NCI-H1436 treated with DMSO at 0.1 percent for 48 hours (cell line): Measurements from ENCODE around the gene RNF222.
"Not testable (repeated sequence)": the region's sequence is repeated elsewhere in the genome, so short reads cannot be mapped to it uniquely, and the experiment has no call there.

Experiments used
- DNase-seq: peaks from one replicate; lab custom pipeline; 2025; lab: John Stamatoyannopoulos, UW

RNF222 gene

DNA sequence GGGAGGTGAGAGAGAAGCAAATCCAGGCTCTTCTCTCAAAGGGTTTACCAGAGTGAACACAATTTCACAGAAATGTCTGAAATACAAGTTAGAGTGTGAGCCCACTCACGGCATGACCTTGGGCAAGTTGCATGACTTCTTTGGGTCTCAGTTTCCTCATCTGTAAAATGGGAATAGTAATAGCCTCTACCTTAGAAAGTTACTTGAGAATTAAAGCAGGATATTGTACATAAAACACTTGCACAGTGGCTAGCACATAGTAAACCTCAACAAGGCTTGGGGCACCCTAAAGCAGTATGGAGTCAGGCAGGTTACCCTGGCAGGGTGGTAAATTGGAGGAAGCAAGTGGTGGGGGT lies 13.2 kb upstream of the RNF222 start:
- no peak for DNase-seq

DNA sequence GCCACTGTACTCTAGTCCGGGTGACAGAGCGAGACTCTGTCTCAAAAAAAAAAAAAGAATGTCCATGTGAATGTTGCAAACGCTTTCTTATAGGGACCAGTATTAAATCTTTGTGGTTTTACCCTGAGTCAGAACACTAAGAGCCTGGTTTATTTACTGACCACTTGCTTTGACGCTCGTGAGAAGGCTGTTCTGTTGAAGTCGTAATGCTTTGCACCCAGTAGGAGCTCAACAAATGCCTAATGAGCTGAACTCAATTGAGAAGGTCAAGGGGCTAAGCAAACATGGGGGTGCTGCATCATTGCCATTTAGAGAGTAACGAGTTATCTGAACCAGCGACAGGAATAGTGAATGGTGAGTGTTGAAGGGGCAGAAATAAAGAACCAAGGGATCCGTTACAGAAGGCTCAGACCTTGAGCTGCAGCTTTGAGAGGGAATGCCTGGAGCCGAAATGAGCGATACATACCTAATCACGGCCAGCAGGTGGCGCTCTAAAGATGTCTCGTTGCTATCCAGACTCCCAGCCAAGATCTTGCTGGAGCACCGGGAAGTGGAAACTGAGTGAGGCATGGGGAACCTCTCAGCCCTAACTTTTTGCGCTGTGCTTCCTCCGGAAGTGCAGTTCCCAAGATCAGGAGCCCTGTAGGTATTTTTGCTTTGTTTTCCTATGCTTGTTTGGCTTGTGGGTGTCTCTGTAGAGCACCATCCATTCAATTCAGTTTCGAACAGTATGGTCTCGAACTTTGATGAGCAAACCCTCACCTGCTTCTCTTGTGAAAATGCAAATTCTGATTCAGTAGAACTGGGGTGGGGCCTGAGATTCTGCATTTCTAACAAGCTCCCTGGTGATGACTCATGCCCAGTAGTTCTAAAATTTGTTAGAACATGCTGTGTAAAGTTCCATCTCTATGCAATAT lies 12.6 kb upstream of the RNF222 start:
- peak; percentile 13 for DNase-seq

DNA sequence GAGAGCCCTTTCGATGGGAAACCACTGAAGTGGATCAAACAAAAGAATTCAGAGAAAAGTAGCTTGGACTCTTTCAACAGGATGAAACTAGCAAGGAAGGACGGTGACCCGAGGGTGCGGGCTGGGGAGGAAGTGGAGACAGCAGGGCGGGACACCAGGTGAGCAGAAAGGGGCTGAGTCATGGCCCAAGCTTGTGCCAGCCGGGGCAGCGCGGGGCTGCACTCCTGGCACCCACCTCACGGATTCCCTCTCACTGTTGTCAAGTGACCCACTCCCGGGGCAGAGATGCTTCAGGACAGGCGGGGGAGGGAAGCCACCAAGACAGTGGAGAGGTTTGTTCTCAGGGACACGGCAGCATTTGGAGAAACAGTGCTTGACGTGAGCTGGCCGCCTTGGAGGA lies 10.7 kb upstream of the RNF222 start:
- DNase-seq: no peak

DNA sequence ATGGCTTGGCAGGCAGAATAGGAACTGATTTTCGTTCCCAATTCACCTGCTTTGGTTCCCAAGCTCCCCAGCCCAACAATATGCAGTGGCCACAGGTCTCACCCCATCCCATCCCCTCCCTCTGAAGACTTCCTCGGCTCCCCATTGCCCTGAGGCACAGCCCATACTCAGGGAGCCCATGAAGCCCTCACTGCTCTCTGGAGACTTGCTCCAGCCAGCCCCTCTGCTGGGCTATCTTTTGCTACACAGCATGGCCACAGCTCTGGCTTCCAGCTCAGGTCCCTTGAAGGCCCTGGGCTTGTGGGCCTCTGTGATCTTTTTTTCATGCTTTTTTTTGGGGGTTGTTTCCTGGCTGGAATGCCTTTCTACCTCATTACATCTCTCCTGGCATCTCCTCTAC lies 8.5 kb upstream of the RNF222 start:
- DNase-seq: no peak

GRCh38 chr17:8405499-8406016 lies 7.9 kb upstream of the RNF222 start:
- DNase-seq: no peak

- DNase-seq: no peak
Measured at GRCh38 chr17:8402921-8403536, 5.4 kb upstream of the RNF222 start.

- no peak for DNase-seq
Measured at GRCh38 chr17:8401107-8401506, 3.5 kb upstream of the RNF222 start.

DNA sequence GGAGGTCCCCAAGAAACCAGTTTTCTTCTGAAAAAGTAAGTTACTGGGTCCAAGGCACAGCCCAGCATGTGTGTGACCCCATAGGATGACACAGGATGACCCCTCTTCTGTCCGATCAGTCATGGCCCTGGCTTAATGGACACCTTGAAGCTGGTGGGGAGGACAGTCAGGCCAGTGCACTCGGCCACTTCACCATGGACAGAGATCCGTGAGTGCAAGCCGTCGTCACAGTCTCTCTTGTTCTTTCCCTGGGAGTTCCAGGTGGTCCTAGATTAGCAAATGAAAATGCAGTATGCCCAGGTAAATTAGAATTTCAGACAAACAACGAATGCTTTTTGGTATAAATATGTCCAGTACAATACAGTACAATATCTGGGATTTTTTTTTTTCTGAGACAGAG lies 1.4 kb upstream of the RNF222 start:
- DNase-seq: no peak

DNA sequence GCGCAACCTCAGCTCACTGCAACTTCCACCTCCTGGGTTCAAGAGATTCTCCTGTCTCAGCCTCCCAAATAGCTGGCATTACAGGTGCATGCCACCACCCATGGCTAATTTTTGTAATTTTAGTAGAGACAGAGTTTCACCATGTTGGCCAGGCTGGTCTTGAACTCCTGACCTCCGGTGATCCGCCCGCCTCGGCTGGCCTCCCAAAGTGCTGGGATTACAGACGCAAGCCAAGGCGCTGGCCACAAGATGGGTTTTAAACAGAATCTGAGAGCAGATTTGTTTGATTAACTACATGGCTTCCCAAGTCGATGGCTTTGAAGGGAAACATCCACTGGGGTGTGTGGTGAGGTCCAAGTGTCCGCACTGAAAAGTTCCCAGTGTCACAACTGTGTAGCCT lies 3.1 kb downstream of the RNF222 start:
- not testable (repeated sequence) for DNase-seq

DNA sequence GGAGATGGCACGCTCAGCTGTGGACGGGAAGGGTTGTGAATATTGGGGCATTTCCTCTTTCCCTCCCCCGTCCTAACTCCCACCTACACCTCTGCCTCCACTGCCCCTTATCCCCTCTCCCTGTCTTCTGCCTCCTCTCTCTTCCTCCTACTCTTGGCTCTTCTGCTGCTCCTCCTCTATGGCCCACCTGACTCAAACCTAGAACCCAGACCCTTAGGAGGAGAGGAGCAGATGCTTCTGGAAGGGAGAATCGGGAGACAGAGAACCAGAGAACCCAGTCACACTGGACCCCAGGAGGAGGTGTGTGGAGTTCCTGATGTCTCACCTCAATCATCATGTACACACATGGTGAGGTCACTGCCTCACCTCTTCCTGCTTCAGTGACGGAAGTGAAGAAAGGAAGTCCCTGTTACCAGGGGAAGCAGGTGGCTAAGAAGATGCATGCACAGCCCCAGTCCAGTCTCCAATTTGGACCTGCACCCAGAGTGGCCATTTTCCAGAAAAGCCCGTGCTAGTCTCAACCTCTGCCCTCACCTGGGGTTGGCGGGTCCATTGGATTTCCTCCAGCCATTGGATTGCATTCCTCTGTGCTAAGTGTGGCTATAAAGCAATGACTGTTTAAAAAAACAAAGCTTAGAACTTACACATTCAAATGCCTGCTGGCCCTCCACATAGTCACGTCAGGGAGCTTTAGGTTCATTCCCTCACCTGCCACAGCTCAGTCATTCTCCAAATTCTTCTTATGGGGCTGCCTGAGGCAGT lies 4.0 kb downstream of the RNF222 start:
- DNase-seq: no peak

DNA sequence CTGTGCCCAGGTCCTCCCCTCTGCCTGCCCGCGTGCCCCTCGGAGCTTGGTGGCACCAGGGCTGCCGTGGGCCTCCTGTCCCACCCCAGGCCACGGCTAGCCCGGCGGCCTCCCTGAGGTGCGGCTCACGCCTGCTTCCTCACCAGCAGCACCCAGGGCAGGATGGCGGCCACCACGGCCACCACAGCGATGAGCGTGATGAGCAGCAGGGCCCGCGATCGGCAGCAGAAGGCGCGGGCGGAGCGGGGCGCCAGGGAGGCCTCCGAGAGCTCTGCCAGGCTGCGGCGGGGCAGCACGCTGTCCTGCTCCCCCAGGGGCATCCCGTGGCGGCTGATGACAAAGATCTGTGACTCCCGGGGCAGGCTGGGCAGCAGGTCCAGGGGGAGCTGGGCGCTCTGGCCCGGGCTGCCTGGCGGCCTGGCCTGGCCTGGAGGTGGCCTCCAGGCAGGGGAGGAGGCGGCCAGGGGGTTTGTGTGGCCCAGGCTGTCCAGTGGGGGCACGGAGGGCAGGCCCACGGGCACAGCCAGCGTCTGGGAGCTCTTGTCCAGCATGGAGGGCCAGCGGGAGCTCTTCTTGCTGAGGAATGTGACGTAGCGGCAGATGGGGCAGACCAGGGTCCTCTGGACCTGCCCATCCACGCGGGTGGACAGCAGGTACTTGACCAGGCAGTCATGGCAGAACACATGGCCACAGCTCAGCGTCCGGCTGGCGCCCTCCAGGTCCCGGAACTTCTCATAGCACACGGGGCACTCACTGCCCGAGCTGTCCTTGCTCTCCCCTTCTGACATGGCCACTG lies 4.8 kb downstream of the RNF222 start:
- DNase-seq: no peak

DNA sequence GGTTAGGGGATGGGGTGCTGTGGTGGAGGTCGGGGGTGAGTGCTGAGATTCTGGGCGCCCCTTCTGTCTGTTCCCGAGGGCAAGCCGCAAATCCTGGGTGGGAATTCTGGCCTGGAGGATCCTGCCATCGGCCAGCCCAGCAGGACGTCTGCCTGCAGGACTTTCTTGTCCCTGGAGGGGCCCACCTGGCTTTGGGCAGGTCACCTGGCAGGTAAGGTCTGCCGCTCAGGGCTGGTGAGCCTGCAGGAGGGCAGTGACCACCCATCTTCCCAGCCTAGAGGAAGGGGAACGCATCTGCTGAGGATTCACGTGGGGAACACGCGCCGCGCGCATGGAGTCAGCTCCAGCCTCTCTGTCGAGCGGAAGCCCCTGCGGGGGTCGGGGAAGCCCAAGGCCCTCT lies 5.4 kb downstream of the RNF222 start:
- no peak for DNase-seq

DNA sequence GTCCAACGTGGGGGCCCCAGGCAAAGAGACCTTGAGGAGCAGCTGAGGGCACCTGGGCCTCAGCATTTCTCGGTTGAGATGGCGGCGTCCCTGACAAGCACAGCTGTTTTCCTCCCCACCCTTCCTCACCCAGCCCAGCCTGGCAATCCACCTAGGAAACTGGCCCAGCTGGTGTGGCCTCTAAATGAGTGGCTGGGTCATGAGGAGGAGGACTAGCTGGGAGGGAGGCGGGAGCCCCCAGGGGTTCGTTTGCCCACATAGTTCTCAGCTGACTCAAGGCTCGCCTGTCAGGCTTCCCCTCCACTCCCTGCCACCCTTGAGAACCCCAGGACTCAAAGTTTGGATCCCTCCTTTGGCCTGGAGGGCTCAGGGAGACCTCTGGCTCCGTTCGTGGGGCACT lies 5.9 kb downstream of the RNF222 start:
- DNase-seq: no peak

- no peak for DNase-seq
Measured at GRCh38 chr17:8387914-8388651, 9.5 kb downstream of the RNF222 start.

GRCh38 chr17:8386841-8387240 lies 10.8 kb downstream of the RNF222 start:
- no peak for DNase-seq

DNA sequence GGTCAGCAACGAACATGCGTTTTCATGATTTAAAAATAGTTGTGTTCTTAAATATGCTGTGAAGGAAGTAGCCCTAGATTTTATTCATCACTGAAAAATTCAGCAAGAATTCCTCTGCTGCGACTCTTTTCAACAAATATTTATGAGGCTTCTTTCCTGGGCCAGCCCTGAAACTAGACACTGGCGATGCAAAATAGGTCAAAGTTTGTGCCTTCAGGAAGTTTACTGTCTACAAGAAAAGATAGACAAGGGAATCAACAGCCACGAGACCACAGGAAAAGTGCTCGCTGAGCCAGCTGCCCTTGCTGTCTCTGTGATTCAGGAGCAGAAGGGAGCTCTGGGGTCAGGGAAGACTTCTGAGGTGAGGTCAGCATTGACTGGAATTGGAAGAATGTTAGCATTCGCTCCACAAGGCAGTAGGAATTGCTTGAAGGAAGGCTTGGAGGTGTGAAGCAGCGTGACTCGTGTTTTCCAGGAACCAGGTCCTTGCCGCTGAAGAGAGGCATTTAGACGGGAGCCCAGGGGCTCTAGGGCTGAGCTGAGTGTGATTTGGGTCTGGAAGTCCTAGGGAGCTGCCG lies 12.7 kb downstream of the RNF222 start:
- no peak for DNase-seq

- peak; percentile 89 for DNase-seq
Measured at GRCh38 chr17:8383143-8383822, 14.3 kb downstream of the RNF222 start, which contains the start of gene RPL26. Gene RPL26 (minus strand): TSS chr17:8383193. CDS start chr17:8382310, 883 bp downstream.

GRCh38 chr17:8382880-8383142 lies 14.8 kb downstream of the RNF222 start:
- DNase-seq: no peak

GRCh38 chr17:8382052-8382879 lies 15.4 kb downstream of the RNF222 start:
- DNase-seq: no peak
